ENCODE results near the gene MAD1L1. TPM values are rescaled to one million over a fixed set of nuclear protein-coding genes. Genes with fewer than 3 reads are reported as not detected.

The MAD1L1 gene
- total RNA-seq, 4 donors from 2014 or later, result 21.0 to 49.7 (median 29.8) TPM

DNA sequence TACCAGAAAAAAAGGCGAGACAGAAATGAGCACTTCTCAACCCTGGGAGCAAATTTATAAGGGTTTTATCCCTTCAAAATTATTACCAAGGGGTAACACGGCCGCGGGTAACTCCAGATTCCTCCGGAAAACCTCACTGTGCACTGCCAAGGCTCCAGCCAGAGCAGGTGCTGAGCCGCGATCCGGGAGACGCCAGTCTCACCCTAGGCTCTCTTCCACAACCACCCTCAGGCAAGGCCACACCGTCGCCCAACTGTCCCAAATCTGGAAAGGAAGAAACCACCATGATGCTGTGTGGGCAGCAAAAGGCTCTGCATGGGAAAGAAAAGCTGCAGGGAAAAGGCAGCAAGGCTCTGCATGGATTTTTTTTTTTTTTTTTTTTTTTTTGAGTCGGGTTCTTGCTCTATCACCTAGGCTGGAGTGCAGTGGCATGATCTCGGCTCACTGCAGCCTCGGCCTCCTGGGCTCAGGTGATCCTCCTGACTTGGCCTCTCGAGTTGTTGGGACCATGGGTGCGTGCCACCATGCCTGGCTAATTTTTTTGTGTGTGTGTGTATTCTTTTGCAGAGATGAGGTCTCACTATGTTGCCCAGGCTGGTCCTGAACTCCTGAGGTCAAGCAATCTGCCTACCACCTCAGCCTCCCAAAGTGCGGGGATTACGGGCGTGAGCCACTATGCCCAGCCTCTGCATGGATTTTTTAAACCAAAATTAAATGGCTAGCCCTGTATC, 39.0 kb downstream of the MAD1L1 start:
- TF ChIP-seq, protein P1, sequence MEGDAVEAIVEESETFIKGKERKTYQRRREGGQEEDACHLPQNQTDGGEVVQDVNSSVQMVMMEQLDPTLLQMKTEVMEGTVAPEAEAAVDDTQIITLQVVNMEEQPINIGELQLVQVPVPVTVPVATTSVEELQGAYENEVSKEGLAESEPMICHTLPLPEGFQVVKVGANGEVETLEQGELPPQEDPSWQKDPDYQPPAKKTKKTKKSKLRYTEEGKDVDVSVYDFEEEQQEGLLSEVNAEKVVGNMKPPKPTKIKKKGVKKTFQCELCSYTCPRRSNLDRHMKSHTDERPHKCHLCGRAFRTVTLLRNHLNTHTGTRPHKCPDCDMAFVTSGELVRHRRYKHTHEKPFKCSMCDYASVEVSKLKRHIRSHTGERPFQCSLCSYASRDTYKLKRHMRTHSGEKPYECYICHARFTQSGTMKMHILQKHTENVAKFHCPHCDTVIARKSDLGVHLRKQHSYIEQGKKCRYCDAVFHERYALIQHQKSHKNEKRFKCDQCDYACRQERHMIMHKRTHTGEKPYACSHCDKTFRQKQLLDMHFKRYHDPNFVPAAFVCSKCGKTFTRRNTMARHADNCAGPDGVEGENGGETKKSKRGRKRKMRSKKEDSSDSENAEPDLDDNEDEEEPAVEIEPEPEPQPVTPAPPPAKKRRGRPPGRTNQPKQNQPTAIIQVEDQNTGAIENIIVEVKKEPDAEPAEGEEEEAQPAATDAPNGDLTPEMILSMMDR (IDR thresholded peaks at IDR 0.05; ENCODE audit: low read depth), result no peak

DNA sequence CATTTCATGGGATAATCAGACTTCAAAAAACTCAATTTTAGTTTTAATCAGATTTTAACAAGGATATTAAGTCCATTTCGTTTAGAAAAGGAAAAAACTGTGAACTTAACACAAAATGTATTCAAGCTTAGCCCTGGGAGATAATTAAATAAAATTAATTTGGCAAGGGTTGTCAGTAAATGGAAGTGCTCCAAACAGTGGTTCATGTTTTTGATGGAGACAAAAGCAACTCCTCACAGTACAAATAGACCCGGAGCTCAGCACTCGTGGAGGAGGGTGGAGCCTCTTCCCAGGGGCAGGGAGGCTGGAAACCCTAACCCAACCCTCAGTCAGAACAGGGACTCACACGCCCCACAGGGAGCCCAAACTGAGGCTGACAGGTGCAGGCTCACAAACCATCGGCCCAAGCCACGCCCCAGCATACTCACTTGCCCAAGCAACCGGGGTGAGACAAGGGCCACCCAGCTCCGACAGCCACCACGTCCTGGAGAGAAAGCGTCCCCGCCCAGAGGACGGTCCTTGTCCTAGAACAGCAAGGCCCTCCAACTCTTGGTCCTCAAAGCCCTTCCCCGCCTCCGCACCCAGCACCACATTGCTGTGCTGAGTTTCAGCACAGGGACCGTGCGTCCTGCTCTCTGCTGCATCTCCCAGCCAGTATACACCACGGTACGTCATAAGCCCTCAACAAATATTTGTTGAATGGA, 39.8 kb downstream of the MAD1L1 start:
- TF ChIP-seq, protein P1 (IDR thresholded peaks at IDR 0.05; ENCODE audit: low read depth), result no peak

DNA sequence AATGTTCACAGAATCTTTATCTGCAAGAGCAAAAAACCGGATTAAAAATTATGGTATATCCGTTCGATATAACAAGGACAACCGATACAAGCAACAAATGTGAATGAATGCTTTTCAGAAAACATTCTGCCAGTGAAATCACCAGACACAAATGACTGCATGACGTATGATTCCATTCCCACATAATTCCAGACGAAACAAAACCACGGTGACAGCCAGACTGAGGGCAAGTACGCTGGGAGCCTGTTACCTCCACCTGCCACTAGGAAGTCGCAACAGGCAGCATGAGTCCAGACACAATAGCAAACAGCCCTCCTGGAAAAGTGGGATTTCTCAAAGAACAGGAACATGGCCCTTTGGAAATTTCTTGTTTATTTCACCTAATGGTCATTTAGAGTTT, 41.7 kb downstream of the MAD1L1 start:
- TF ChIP-seq, protein P1 (IDR thresholded peaks at IDR 0.05; ENCODE audit: low read depth), result no peak

DNA sequence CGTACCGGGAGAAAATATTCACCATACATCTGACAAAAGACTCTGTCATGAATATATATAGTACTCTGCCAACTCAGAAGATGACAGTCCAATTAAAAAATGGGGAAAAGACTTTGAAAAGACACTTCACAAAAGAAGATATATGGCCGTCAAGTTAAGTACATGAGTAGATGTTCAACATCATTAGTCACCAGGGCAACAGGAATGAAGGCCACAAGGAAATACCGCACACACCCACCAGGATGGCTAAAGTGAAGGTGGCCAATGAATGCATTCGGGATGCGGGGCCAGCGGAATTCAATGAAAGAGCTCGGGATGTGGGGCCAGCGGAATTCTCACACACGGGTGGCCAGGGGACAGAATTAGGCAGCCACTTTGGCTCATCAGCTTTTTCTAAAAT, 42.2 kb downstream of the MAD1L1 start:
- TF ChIP-seq, protein P1 (IDR thresholded peaks at IDR 0.05; ENCODE audit: low read depth), result no peak

DNA sequence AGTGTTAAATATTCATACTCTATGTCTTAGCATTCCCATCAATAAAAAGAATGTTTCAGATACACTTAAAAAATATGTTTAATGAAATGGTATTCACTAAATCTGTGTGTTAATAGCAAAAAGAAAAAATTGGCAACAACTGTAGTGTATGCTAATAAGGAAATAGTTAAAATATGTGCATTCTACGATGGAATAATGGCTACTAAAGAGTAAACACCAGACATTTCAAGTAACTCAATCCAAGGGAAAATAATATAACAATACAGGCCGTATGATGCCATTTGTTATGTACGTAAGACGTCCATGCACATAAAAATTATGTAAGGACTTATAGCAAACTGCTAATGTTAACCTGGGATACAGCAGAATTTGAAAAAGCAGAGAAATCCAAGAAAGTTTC, 46.6 kb downstream of the MAD1L1 start:
- TF ChIP-seq, protein P1 (IDR thresholded peaks at IDR 0.05; ENCODE audit: low read depth), result no peak

DNA sequence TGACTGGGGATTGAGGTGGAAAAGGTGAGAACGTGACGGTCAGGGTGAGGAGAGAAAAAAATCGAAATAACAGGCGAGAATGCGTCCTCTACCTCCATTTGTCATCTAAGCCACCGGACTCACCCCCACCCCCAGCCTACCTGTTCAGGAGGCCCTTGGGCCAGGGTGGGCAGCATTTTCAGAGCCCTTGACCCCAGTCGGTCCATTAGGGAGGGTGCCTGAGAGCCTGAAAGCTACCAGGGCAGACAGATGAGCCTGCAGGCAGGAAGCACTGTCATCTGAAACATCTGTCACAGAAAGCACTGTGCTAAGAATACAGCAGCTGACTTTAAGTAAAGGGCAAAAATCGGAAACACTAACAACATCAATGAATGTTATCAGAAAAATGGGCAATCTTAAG, 47.0 kb downstream of the MAD1L1 start:
- TF ChIP-seq, protein P1 (IDR thresholded peaks at IDR 0.05; ENCODE audit: low read depth), result no peak

DNA sequence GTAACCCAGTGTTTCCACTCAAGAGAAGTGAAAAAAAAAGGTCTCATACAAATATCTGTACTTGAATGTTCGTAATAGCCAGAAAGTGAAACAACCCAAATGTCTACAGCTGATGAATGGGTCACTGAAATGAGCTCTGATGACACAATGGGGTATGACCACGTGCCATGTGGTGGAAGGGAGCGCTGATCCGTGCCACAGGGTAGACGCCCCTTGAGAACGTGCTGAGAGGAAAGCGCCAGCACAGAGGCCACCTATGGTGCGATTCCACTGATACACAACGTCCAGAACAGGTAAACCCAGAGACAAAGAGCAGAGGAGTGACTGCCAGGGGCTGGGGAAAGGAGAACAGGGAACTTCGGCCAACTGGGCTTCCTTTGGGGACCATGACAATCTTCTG, 50.3 kb downstream of the MAD1L1 start:
- TF ChIP-seq, protein P1 (IDR thresholded peaks at IDR 0.05; ENCODE audit: low read depth), result no peak
